Endothelial cell of umbilical vein (primary cell): ENCODE data around the gene FCSK. TPM values are rescaled to one million over a fixed set of nuclear protein-coding genes. Genes with fewer than 3 reads are reported as not detected.

Experiments
- BruUV-seq: library from RNA; stranded (reverse); fragments of 400-500 nt; replicated peaks from 2 replicates; lab custom pipeline; 2021; lab: Mats Ljungman, UMichigan
- CTCF ChIA-PET: fragments of 300-600, 350-600 bp; sonication (Branson Sonifier 250); formaldehyde crosslinking; loops from one replicate; lab custom pipeline; 2021; ENCODE audit warnings: antibody characterized with exemption, inconsistent platforms; lab: Charles Lee
- POLR2A ChIA-PET: fragments of 300-600, 350-600 bp; sonication (Branson Sonifier 250); formaldehyde crosslinking; loops from one replicate; lab custom pipeline; 2021; ENCODE audit warnings: antibody characterized with exemption, inconsistent platforms; lab: Charles Lee
- DNase-seq: peaks from one replicate; pipeline ENCODE4 v3.0.0-alpha.2; 2011; ENCODE audit warnings: low read depth, low spot score
- FAIRE-seq: peaks from 2 replicates; lab custom pipeline; 2011; peaks lifted over from hg19 to GRCh38; lab: Jason Lieb, UNC
- H2AFZ ChIP-seq: 2 replicates; pipeline ENCODE4 v1.6.0; 2012; ENCODE audit warnings: low read depth, low read length, control low read depth, inconsistent platforms
- H3K27ac ChIP-seq: 2 replicates; pipeline ENCODE4 v1.5.1; 2011; ENCODE audit warnings: low read depth, mild to moderate bottlenecking, control low read depth, low read length, moderate library complexity; ENCODE audit not compliant: insufficient read depth
- H3K27me3 ChIP-seq, 2 experiments: 2 replicates each; pipeline versions ENCODE4 v1.6.0 to v1.6.1; 2011; ENCODE audit warnings: low read length in 2 of 2, mixed read lengths in 1 of 2; ENCODE audit not compliant: control insufficient read depth in 2 of 2, insufficient read depth in 2 of 2
- H3K36me3 ChIP-seq, 2 experiments: 2 replicates in 1 of 2; 3 replicates in 1 of 2; pipeline ENCODE4 v1.5.1; 2011; ENCODE audit warnings: low read length in 2 of 2, mild to moderate bottlenecking in 1 of 2, moderate library complexity in 1 of 2; ENCODE audit not compliant: control insufficient read depth in 2 of 2, insufficient read depth in 2 of 2; ENCODE audit errors: extremely low read depth in 1 of 2
- H3K4me1 ChIP-seq: 3 replicates; pipeline ENCODE4 v1.5.1; 2011; ENCODE audit warnings: mild to moderate bottlenecking, low read length; ENCODE audit not compliant: control insufficient read depth, insufficient read depth; ENCODE audit errors: extremely low read depth
- H3K4me2 ChIP-seq: 2 replicates; pipeline ENCODE4 v1.6.1; 2011; ENCODE audit warnings: low read length, control low read depth, mixed read lengths; ENCODE audit not compliant: insufficient read depth
- H3K4me3 ChIP-seq, 3 experiments: fragments of 200-600 bp in 1 of 3; sonication (generic), shearing (Covaris generic) in 1 of 3; replicated peaks in 1 of 3; 2 replicates each; pipeline ENCODE4 v1.5.1; 2011 to 2016; ENCODE audit warnings: control low read depth in 3 of 3, low read length in 3 of 3, mild to moderate bottlenecking in 2 of 3, inconsistent platforms in 1 of 3, low read depth in 1 of 3, moderate library complexity in 1 of 3; ENCODE audit not compliant: insufficient read depth in 1 of 3
- H3K79me2 ChIP-seq: 2 replicates; pipeline ENCODE4 v1.6.0; 2012; ENCODE audit warnings: low read length, inconsistent platforms; ENCODE audit not compliant: control insufficient read depth, insufficient read depth
- H3K9ac ChIP-seq: replicated peaks from 2 replicates; pipeline ENCODE3; 2011; ENCODE audit warnings: low read length, control low read depth; ENCODE audit not compliant: insufficient read depth; ENCODE audit errors: extremely low read depth
- H3K9me1 ChIP-seq: replicated peaks from 3 replicates; pipeline ENCODE4 v1.6.0; 2011; ENCODE audit warnings: mild to moderate bottlenecking, low read length; ENCODE audit not compliant: control insufficient read depth, insufficient read depth; ENCODE audit errors: extremely low read depth
- H3K9me3 ChIP-seq: replicated peaks from 2 replicates; pipeline ENCODE4 v1.5.1; 2012; ENCODE audit warnings: low read length, inconsistent platforms; ENCODE audit not compliant: control insufficient read depth, insufficient read depth
- H4K20me1 ChIP-seq: replicated peaks from 2 replicates; pipeline ENCODE3; 2011; ENCODE audit warnings: mild to moderate bottlenecking, low read length; ENCODE audit not compliant: control insufficient read depth, insufficient read depth; ENCODE audit errors: extremely low read depth
- CTCF ChIP-seq, 2 donors: IDR thresholded peaks; 1 replicate in 1 of 2; 2 replicates in 1 of 2; pipeline ENCODE4 v1.5.1; 2011; ENCODE audit warnings: low read length in 2 of 2, mild to moderate bottlenecking in 2 of 2, moderate library complexity in 2 of 2, control low read depth in 1 of 2, inconsistent platforms in 1 of 2, low read depth in 1 of 2; ENCODE audit not compliant: insufficient read depth in 1 of 2; ENCODE audit errors: extremely low read depth in 1 of 2
- EZH2 ChIP-seq: IDR thresholded peaks from 2 replicates; pipeline ENCODE4 v1.6.1; 2012; ENCODE audit warnings: borderline replicate concordance, low read depth, mild to moderate bottlenecking, moderate library complexity, low read length, inconsistent platforms; ENCODE audit not compliant: severe bottlenecking
- FOS ChIP-seq: IDR thresholded peaks from 2 replicates; pipeline ENCODE4 v1.6.1; 2011; ENCODE audit warnings: mild to moderate bottlenecking, low read length, moderate library complexity, borderline replicate concordance; ENCODE audit not compliant: insufficient read depth
- GATA2 ChIP-seq: IDR thresholded peaks from 2 replicates; pipeline ENCODE4 v1.7.0; 2011; ENCODE audit warnings: low read depth, mild to moderate bottlenecking, moderate library complexity, mixed read lengths, low read length; ENCODE audit not compliant: insufficient read length, insufficient read depth
- JUN ChIP-seq: IDR thresholded peaks from 2 replicates; pipeline ENCODE4 v1.6.1; 2011; ENCODE audit warnings: borderline replicate concordance, low read depth; ENCODE audit not compliant: insufficient read length, insufficient read depth
- MYC ChIP-seq: IDR thresholded peaks from one replicate; pipeline ENCODE4 v1.6.1; 2011; ENCODE audit warnings: mild to moderate bottlenecking, low read depth, low read length
- POLR2A ChIP-seq: IDR thresholded peaks from 2 replicates; pipeline ENCODE4 v1.6.1; 2012; ENCODE audit warnings: low read depth, mild to moderate bottlenecking, control low read depth, low read length
- POLR2AphosphoS5 ChIP-seq: IDR thresholded peaks from 2 replicates; pipeline ENCODE4 v1.6.1; 2012; ENCODE audit warnings: low read depth, mild to moderate bottlenecking, control low read depth, low read length, moderate library complexity; ENCODE audit not compliant: insufficient read depth
- dilution Hi-C: fragments of 300-500 bp; cut with MboI; formaldehyde crosslinking; loops from one replicate; pipeline ENCODE4 v1.15.0; 2019; ENCODE audit warnings: low sequenced_read_pairs; ENCODE audit not compliant: extremely low pct_ligation_motif_present
- intact Hi-C: fragments of 100-400 bp; cut with micrococcal nuclease; formaldehyde crosslinking; loops from one replicate; pipeline ENCODE4 v1.10.0; 2022
- polyA plus RNA-seq, 4 experiments: library from polyadenylated mRNA; depleted of rRNA in 3 of 4; stranded (reverse) in 3 of 4; unstranded in 1 of 4; fragments of >200 nt; gene quantifications; 2 replicates each; pipeline versions ENCODE4 v1.2.1 to v1.2.3, GENCODE V29; 2011 to 2012; ENCODE audit warnings: missing spikeins in 1 of 4
- total RNA-seq: library from RNA; stranded (reverse); gene quantifications from 2 replicates; pipeline ENCODE4 v1.2.3, GENCODE V29; 2021
- TF ChIP-seq, protein P1 (sequence below): IDR thresholded peaks from 2 replicates; pipeline ENCODE4 v1.6.1; 2011; ENCODE audit not compliant: insufficient read depth, insufficient read length

The FCSK gene
- total and polyA plus RNA-seq, 2 donors (not counting 3 experiments of a cell fraction or from before 2014, with no cell fraction given): 12.4 to 18.0 TPM

- Histone ChIP-seq H3K9me1 (no peaks in the 10 kb centered on the region), H3K4me2 (no peak overlapping the region), H3K27me3 (no peaks in the 10 kb centered on the region), H3K79me2 (no peaks in the 10 kb centered on the region), H3K27ac (no peak overlapping the region), H3K36me3 (peaks cover 0 to 7% of the 10 kb centered on the region in 2 experiments), H2AFZ (no peak overlapping the region), H3K9ac (no peak overlapping the region), H4K20me1 (no peaks in the 10 kb centered on the region), H3K9me3 (no peaks in the 10 kb centered on the region), H3K4me3 (no peak overlapping the region), H3K4me1 (no peaks in the 10 kb centered on the region)
- intact Hi-C loops (no loop called here), dilution Hi-C loops (no loop called here)
- DNase-seq (peak; percentile 64), FAIRE-seq (peak; percentile 47)
- TF ChIP-seq, protein P1, sequence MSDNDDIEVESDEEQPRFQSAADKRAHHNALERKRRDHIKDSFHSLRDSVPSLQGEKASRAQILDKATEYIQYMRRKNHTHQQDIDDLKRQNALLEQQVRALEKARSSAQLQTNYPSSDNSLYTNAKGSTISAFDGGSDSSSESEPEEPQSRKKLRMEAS: no peak
- TF ChIP-seq CTCF (IDR thresholded peaks at IDR 0.05; ENCODE audit: extremely low read depth in 1 of 2, insufficient read depth in 1 of 2, low read depth in 1 of 2, low read length in 2 of 2) (no peak), EZH2 (no peak), GATA2 (no peak), POLR2A (no peak), MYC (no peak), JUN (no peak), POLR2AphosphoS5 (no peak), FOS (no peak)
- BruUV-seq: no TSS peak
- CTCF ChIA-PET: interaction anchor here (0.6 to 1.9 kb wide), 6 partner anchors 10 to 90 kb away, joined by 3 to 7 read pairs (median 4); no protein-coding TSS in a partner anchor
- POLR2A ChIA-PET: no interaction called here
Measured at GRCh38 chr16:70460737-70461261, 6.4 kb downstream of the FCSK start.
